A549 treated with dexamethasone at 1 μM for 4 hours (cell line): ENCODE data around the gene SRSF11. TPM values are rescaled to one million over a fixed set of nuclear protein-coding genes. Genes with fewer than 3 reads are reported as not detected.

ENCODE experiments used
- total RNA-seq: library from RNA; stranded (reverse); fragments of 200-300 nt; extraction: Qiagen RNA extraction; gene quantifications from 5 replicates; pipeline ENCODE4 v1.2.3, GENCODE V29; 2022

Gene SRSF11, protein sequence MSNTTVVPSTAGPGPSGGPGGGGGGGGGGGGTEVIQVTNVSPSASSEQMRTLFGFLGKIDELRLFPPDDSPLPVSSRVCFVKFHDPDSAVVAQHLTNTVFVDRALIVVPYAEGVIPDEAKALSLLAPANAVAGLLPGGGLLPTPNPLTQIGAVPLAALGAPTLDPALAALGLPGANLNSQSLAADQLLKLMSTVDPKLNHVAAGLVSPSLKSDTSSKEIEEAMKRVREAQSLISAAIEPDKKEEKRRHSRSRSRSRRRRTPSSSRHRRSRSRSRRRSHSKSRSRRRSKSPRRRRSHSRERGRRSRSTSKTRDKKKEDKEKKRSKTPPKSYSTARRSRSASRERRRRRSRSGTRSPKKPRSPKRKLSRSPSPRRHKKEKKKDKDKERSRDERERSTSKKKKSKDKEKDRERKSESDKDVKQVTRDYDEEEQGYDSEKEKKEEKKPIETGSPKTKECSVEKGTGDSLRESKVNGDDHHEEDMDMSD
- total RNA-seq, result 62.0 to 78.8 TPM (median 74.1 TPM) in 5 replicates

GRCh38 chr1:70221238-70222121 lies at the start of gene SRSF11:
Gene SRSF11, plus strand, starts transcription at chr1:70221380. Its CDS starts 257 bp downstream, at chr1:70221637.

GRCh38 chr1:70205434-70206118 lies 15.6 kb upstream of the SRSF11 start, which contains the start of gene LRRC40:
Gene LRRC40, minus strand, starts transcription at chr1:70205579. Its CDS starts 39 bp downstream, at chr1:70205540.

Other genes starting within 250 kb of the SRSF11 start
- gene LRRC40, start 15.8 kb upstream of the SRSF11 start, total RNA-seq, result 8.9 to 11.3 TPM (median 10.2 TPM) in 5 replicates
- 7.1 to 9.5 TPM (median 8.8 TPM) in 5 replicates for gene ANKRD13C, start 133.3 kb downstream of the SRSF11 start, total RNA-seq
- 1.1 to 2.0 TPM (median 1.4 TPM) in 5 replicates for gene CTH, start 189.9 kb downstream of the SRSF11 start, total RNA-seq